ENCODE data around the gene YIF1A.

DNA sequence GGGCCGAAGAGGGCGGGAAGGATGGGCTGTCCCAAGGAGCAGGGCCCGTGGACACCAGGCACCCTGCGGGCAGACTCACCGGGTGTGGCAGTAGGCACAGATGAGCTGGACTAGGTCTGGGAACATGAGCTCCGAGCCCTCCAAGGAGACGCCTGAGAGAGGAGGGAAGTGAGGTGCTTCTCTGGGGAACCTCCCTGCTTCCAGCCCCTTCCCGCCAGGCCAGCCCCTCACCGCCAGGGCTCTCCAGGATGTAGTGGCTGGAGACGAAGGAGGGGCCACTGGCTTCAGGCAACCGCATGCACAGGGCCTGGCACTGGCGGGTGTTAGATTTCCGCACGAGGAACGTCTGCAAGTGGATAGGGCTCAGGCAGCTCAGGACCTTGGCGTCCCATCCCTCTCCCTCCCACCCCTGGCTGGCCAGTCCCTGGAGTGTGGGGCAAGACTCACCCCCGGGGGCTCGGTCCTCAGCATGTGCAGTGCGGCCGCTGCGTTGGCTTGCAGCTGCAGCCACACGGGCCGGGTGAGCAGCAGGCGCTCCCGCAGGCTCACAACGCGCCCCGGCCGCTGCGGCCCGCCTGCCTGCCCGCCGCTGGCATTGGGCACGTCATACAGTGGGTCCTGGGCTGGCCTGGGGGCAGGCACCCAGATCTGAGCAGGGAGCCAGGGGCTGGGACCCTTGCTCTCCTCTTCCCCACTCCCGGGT is 46.7 kb upstream of the YIF1A start:
- no peak for TF ChIP-seq EP300 (IDR thresholded peaks at IDR 0.05)
- TF ChIP-seq, protein P1, sequence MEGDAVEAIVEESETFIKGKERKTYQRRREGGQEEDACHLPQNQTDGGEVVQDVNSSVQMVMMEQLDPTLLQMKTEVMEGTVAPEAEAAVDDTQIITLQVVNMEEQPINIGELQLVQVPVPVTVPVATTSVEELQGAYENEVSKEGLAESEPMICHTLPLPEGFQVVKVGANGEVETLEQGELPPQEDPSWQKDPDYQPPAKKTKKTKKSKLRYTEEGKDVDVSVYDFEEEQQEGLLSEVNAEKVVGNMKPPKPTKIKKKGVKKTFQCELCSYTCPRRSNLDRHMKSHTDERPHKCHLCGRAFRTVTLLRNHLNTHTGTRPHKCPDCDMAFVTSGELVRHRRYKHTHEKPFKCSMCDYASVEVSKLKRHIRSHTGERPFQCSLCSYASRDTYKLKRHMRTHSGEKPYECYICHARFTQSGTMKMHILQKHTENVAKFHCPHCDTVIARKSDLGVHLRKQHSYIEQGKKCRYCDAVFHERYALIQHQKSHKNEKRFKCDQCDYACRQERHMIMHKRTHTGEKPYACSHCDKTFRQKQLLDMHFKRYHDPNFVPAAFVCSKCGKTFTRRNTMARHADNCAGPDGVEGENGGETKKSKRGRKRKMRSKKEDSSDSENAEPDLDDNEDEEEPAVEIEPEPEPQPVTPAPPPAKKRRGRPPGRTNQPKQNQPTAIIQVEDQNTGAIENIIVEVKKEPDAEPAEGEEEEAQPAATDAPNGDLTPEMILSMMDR (IDR thresholded peaks at IDR 0.05), result no peak

All from stomach (tissue), 4 donors.